Measurements from ENCODE around the gene KIF13A.
A peak's percentile ranks its signal among the peaks of the same experiment; 100 is the strongest.
"Not testable (repeated sequence)": the region's sequence is repeated elsewhere in the genome, so short reads cannot be mapped to it uniquely, and the experiment has no call there.

KIF13A gene

DNA sequence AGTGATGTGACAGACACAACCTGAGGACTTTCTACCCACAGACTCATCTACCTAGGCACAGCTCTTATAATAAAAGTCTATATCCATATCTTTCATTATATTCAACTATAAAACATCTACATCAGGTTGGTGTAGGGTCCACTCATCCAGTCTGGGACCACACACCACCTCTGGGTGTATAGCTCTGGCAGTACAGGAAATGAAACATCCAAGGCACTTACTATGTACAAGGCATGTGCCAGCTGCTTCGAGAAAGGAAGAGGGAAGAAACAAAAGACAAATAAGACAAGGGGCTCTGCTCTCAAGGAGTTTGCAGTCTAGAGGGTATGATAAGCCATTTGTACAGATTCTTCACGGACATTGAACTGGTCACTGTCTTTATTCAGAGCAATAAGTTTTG, 18.6 kb downstream of the KIF13A start:
- DNase-seq (ENCODE audit: low spot score) = no peak

DNA sequence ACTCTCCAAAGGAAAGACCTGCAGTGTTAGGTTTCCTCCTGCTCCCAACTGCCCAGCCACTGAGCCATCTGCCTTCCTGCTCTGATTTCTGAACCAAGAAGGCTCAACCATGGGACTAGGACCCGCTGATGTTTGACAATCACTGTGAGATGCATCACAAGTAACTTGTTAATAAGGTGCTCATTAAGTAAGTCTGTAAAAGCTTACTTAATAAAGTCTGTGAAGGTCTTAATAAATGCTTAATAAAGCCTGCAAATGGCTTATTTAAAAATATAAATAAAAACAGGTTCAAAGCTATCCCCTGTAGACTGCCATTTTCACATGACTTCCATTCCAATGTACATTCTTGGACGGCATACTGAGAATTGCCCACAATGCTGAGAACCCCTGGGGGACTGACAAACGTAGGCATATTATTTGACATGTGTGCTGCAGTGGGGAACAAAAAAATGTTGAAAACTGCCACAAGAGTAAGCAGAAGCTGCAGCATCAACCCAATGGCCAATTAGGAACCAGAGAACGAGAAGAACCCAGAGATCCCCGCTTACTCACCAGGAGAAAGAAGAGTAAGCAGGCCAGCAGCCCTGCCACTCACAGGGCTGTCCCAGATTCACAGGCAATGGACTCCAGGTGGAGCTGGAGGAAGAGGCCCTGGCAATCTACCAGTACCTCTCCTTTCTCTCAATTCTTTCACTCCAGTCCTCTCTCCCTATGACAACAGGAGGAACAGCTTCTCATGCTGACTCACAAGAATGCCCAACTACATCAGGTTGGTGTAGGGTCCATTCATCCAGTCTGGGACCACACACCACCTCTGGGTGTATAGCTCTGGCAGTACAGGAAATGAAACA, 19.5 kb downstream of the KIF13A start:
- DNase-seq (ENCODE audit: low spot score) = no peak

DNA sequence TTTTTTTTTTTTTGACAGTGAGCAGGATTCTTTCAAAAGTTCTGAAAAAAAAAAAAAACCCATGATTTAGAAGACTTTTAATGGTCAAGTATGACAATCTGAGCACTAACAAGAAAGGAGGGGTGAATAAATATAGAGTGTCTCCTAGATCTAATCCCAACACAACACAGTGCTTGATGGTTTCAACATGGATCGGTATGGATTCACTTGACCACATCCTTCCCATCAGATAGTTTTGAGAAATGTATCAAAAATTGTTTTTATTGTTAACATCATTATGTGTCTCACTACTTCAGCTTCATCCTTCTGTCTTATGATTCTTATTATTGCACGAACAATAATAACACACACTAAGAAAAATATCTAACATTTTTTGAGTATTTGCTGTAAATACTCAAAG, 21.0 kb downstream of the KIF13A start:
- no peak for DNase-seq (ENCODE audit: low spot score)

DNA sequence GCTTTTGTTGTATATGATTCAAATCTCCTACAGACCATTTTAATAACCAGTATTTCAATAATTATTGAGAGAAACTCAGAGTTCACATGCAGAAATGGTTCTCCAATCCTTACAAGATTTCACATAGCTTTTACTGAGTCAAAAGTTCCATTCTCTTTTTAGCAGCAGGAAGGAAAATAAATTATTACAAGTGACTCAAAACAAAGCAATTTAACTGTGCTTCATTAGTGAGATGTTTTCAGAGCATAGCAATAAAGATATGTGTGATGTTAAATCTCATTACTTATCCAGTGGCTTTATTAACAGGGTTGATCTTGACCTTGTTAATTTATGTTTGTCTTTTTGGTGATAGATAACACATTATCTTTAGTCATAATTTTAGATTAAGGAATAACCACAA, 22.0 kb downstream of the KIF13A start:
- no peak for DNase-seq (ENCODE audit: low spot score)

DNA sequence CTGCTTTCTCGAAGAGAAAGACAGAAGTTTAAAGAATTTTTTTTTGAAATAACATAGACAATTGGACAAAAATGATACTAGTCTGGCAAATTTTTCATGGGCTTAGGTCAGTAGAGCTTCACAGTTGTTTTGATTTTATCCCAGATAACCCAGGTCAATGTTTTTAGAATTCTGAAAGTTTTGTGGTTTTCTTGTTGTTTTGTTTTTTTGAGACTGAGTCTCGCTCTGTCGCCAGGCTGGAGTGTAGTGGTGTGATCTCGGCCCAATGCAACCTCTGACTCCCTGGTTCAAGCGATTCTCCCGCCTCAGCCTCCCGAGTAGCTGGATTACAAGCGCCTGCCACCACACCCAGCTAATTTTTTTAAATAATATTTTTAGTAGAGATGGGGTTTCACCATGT, 22.8 kb downstream of the KIF13A start:
- no peak for DNase-seq (ENCODE audit: low spot score)

DNA sequence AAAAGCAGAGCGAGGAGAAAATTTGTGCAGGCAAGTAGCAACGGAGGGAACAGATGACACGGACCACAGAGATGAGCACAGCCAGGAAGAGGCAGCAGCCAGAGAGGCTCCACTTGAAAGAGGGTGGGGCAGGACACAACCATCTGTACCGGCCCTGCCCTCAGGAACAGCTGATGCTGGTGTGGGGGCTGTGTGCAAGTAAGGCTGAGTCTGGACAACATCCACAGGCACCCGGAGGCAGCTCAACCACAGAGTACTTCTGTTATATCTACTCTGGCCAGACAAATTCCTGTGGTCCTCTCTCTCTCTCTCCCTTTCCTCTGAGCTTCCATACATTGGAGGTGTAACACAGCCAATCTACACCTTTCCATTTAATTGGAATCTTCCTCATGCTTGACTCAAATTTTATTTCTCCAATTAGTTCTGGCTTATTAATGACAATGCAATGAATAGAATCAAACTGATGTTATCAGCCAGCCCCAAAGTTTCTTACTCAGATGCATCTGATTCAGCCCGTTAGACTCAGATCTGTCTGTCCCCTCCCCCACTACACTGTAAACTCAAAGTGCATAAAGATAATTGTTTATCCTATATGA, 24.9 kb downstream of the KIF13A start:
- DNase-seq (ENCODE audit: low spot score) = peak; percentile 60

DNA sequence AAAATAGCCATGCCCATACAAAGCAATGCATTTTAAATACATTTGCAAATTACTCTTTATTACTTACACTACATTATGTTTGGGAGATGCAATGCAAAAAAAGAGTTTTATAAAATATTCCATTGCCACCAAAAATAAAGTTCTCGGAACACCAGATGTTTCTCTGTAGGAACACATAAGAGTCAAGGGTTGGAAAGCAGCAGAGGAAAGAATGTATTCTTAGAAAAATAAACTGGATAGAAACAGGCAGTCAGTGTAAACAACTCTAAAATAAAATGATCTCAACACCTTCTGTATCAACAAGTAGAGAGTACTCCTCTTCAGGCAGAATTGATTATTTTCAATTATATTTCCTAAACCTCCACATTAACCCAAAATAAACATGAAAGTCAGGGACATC, 28.1 kb downstream of the KIF13A start:
- no peak for DNase-seq (ENCODE audit: low spot score)

DNA sequence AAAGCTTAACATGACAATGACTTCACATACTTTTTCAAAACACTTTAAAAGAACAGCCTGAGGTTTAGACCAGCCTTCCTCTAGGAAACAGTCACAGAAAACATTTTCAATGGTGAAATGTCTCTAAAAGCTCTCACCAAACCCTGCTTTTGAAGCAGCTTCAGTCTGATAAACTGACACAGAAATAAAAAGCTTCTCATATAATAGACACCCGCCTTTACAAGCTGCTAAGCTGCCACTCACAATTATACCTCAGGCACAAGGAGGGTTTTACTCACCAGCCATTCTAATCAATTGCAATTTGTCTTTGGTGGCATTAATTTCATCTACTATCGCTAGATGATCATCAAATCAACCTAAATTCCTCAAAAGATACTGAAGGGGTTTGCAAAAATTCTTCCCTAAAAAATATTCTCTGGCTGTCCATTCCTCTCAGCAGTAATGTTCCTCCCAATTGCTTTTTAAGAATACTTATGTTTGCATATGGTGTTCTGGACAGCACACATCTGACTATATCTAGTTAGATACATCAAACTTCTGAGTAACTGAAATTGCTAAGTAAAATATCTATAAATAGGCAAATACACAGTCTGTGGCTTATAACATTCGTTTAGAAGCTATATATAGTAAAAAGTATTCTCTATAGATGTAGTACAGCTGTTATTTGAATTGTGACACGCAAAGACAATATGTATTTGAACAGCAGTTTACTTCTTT, 29.4 kb downstream of the KIF13A start:
- DNase-seq (ENCODE audit: low spot score) = no peak

DNA sequence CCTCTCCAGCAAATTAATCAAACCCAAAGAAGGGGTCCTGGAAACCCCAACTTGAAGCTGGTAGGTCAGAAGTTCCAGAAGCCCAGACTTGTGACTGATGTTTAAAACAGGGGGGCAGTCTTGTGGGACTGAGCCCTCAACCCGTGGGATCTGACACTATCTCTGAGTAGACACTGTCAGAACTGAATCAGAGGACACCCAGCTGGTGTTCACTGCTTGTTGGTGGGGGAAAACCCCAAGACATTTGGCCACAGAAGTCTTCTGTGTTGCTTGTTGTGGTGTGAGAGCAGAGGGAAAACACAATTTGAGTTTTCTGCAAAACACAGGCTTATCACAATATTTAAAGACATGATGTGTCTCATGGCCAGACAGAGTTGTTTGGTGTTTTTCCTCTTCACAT, 29.9 kb downstream of the KIF13A start:
- no peak for DNase-seq (ENCODE audit: low spot score)

DNA sequence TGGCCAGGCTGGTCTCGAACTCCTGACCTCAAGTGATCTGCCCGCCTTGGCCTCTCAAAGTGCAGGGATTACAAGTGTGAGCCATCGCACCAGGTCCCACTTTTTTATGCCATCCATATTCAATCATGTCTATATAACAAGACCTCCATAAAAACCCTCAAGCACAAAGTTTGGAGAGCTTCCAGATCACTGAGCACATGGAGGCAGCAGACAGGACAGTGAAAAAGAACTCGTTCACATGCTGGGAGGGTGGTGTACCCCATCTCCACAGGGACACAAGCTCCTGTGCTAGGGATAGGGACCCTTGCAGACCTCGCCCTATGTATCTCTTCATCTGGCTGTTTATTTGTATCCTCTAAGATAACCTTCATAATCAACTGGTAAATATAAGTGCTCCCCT, 30.3 kb downstream of the KIF13A start:
- no peak for DNase-seq (ENCODE audit: low spot score)

DNA sequence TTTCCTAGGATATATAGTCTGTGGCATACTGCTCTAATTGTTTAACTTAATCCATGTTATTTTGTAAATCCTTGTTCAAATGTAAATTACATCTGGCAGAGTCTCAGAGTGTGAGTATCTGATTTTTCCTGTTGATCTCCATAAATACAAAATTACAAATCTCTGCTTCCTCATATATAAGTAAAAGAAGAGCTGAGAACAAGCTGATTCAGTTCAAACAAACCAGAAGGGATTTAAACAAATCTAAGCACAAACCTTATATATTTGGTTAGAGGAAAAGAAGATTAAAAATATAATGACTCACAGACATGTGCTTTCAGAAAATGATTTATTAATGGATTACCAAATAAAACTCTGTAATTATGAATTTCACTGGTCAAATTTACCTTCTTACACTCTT, 37.3 kb downstream of the KIF13A start:
- DNase-seq (ENCODE audit: low spot score) = no peak

DNA sequence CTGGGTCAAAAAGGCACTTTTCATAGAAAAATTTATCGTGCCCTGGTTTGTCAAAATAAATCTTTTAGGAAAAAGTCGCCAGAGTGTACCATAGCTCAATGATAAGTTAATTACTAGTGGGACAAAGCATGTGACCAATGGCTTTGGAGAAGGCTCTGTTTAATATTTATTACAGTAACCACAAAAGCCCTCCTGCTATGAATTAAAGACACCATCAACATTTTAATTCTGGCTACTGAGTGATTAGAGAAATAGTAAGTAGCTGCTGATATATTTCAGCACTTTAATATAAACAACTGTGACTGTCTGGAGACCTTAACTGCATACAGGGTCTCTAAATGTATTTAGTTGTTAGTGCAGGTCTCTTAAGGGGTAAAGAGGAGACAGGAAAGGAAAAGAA, 38.3 kb downstream of the KIF13A start:
- no peak for DNase-seq (ENCODE audit: low spot score)

DNA sequence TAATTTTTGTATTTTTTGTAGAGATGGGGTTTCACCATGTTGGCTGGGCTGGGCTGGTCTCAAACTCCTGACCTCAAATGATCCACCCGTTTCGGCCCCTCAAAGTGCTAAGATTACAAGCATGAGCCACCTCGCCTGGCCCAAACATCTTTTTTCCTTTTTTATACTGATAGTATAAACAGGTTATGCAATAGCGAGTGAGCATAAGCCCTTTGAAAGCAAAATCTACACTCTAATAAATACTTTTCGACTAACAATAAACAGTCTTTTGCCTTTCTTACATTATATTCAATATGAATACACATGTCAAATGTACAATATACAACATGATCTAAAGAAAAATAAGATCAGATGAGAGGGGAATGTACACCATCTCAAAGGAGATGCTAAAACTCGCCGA, 38.7 kb downstream of the KIF13A start:
- DNase-seq (ENCODE audit: low spot score) = no peak

DNA sequence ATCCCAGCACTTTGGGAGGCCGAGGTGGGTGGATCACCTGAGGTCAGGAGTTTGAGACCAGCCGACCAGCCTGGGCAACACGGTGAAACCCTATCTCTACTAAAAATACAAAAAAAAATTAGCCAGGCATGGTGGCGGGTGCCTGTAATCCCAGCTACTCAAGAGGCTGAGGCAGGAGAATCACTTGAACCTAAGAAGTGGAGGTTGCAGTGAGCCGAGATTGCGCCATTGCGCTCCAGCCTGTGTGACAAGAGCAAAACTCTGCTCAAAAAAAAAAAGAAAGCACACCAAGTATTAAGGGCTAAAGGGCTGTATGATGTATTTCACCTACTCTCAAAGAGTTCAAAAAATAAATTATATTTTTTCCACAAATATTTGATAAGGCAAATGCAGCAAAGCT, 39.9 kb downstream of the KIF13A start:
- DNase-seq (ENCODE audit: low spot score) = not testable (repeated sequence)

DNA sequence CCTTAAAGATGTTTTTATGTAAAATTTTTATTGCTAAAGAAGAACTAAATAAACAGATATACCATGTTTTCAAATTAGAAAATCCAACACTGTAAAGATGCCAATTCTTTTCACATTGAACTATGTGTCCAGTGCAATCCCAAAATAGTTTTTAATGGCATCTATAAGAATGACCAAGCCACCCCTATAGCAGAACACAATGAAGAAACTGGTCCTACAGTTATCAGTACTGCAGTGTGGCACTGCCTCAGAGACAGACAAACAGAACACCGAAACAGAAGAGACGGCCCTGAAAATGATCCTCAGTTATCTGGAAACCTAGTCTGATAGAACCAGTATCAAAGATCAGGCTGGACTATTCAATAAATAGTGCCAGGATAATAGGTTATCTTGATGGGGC, 41.9 kb downstream of the KIF13A start:
- DNase-seq (ENCODE audit: low spot score) = no peak

DNA sequence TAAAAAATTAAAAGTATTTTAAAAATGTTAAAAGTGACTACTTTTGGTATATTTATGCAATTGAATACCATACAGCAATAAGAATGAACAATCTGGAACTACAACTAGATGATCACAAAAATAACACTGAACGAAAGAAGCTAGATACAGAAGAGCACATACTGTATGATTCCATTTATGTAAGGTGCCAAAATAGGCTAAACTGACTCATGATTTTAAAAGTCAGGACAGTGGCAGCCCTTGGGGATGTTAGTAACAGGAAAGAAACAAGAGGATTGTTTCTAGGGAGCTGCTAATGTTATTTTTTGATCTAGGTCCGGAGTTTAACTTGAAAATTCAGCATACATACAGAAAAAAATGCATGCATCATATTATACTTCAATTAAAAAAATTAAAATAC, 42.3 kb downstream of the KIF13A start:
- DNase-seq (ENCODE audit: low spot score) = no peak

DNA sequence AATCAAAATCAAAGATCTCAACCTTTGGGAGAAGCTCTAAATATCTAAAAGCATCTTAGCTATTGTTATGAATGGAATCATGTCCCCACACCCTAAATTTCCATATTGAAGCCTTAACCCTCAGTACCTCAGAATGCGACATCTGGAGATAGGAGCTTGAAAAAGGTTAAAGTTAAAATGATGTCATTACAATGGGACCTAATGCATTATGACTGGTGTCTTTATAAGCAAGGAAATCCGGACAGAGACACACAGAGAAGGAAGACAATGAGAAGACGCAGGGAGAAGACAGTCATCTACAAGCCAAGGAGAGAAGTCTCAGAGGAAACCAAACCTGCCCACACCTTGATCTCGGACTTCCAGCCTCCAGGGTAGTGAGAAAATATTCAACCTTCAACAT, 46.1 kb downstream of the KIF13A start:
- DNase-seq (ENCODE audit: low spot score) = no peak

DNA sequence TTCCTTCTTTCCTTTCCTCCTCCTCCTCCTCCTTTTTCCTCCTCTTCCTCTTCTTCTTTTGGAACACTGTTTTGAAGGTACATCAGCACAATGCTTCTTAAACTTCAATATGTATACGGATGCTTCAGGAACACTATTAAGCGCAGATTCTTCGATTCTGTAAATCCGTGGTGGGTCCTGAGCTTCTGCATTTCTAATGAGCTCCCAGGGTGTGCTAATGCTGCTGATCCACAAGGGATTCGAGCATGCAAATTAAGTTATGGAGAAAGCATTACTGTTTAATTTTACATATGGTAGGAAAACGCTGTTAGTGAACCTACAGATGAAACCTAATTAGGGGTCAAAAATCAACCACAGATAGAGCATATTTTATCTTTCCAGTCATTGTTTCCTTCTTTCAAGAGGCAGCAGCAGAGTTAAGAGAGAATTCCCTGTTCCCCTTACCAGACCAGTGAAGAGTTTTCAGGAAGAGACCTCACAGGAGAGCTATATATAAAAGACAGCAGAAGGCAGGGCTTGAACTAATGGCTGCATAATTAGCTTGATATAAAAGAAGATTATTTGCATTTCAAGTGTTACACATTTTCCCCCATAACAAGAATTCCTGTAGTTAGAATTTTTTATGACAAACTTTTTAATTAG, 47.2 kb downstream of the KIF13A start:
- peak; percentile 25 for DNase-seq (ENCODE audit: low spot score)

DNA sequence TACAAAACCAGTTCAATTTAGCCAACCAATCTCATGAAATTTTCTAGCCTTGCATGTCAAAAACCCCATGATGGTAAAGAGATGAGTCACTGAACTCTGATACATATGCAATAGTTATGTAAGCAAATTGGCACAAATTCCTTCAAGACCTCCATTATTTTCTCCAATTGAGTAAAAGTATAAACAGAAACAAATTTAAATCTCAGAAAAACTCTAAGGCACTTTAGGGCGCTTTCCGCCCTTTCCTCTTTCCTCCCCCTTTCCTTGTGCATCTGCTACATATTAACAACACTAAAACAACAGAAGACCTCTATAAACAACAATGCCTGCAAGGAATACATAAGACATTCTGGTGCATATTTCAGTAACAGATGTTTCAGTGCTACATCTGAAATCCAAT, 48.5 kb downstream of the KIF13A start:
- DNase-seq (ENCODE audit: low spot score) = no peak

DNA sequence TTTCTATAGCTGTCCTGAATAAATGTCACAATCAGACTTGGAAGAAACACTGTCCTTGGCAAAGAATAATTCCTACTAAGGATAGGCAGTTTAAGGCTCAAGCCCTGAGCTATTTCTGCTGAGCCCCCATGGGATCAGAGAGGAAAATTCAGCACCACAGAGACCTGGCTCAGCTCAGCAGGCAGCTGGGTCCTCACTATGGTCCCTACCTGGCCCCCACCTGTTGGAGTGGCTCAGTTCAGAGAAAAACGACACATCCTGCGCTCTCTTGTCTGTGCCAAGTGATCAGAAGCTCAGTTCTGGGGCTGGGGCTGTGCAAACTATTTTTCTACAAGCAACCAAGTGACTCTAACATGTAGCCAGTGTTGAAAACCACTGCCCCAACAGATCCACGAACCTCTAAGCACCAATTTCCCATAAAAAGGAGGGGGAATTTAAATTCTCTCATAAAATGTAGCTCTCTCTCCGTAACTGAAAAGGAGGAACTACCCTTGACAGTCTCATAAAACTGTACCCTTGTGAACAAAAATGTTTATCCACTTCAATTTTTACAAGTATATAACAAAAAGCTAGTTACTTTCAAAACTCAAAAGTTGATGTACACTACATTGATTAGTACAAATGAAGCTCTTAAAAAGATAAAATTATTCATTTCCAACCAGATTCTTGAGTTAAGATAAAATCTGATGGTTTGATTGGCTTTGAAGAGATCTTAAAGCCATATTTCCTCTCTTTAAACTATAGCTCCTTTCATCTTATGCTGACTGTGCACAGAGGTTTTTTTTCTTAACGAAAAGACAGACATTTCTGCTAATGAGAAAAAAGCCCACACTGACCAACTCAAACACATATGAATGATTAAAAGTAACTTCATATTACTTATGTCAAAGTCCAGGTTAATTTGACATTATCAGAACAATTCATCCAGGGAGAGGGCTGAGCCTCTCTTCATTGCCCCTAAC, 52.0 kb downstream of the KIF13A start:
- DNase-seq (ENCODE audit: low spot score) = no peak

DNA sequence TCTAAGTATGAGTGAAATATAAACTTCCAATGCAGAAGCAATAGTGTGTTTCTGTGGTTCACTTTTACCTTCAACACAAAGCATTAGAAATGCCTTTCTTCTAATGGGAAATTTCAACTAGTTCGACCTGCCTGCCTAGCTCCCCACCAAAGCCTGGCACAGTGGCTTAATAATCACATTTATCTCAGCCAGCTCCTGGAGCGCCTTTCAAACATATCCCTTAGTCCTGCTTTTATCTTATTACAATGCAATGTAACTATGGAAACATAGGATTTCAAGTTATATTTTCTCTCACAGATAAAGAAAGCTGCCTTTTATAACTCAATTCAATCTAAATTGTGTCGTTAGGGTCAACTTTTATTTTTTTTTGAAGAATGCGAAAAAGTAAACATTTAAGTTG, 53.7 kb downstream of the KIF13A start:
- DNase-seq (ENCODE audit: low spot score) = no peak
